Measurements from ENCODE around the gene NOS1AP. TPM values are rescaled to one million over a fixed set of nuclear protein-coding genes. Genes with fewer than 3 reads are reported as not detected.

NOS1AP gene
- total RNA-seq, 1 donor from 2014 or later: 0.79 TPM

DNA sequence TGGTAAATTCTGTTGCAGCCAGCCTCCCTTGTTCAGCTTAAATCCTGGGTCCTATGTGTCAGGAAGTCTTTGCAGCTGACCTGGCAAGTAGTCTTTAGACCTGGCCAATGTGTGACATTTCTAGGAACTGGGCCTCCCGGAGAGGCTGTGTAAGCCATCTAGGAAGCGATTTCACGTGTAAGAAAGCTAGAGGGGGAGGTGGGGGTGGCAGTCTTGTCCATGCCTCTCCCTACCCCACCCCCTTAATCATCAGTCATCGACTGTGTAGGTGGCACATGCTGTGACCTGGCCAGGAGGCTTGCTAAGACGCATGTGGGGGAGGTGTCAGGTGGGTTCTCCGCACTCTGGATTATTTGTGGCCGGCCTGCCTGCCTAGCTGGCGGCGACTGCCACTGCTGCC, 320.5 kb downstream of the NOS1AP start:
- Histone ChIP-seq H3K36me3 (ENCODE audit: control insufficient read depth, insufficient read depth, low read length) (peaks cover 1% of the 10 kb centered on the region), H3K27me3 (ENCODE audit: control insufficient read depth, insufficient read depth, low read length) (no peaks in the 10 kb centered on the region), H3K4me3 (ENCODE audit: low read depth, low read length) (no peak overlapping the region)
- DNase-seq (ENCODE audit: low read depth): no peak
- TF ChIP-seq CTCF (IDR thresholded peaks at IDR 0.05; ENCODE audit: insufficient read depth, low read length, poor library complexity, severe bottlenecking): no peak

DNA sequence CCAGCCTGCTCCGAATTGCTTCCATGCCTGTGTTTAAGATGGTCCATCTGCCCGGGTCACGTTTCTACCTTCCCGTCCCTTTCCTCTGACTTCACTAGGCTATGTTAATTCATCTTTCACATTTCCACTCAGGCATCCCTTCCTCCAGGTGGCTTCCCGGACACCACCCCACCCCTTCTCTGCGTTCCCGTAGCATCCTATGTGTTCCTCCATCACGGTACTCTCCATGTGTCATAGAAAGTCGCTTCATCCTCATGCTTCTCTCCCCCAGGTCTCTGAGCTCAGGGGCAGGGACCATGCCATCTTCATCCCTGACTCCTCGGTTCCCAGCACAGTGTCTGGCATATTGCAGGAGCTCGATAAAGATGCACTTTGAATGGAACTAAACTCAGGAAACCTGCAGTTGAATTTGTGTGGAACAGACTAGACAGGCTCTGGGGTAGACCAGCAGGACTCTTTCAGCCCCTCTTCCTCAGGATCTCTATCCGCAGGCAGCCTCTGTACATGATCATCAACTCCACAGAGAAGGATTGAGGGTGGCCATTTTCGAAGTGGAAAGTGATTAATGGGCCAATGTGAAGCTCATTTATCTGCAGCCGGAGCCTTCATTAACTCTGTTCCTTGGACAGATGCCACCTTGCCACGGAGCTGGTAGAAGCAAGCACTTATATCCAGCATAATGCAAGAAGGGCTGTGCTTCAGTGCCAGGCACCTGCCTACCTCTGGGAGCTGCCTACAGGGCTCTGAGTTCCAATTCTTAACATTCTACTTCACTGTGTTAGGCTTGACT, 321.1 kb downstream of the NOS1AP start:
- H3K4me3 ChIP-seq (ENCODE audit: low read depth, low read length): no peak overlapping the region
- no peaks in the 10 kb centered on the region for H3K27me3 ChIP-seq (ENCODE audit: control insufficient read depth, insufficient read depth, low read length)
- DNase-seq (ENCODE audit: low read depth): no peak
- TF ChIP-seq CTCF (IDR thresholded peaks at IDR 0.05; ENCODE audit: insufficient read depth, low read length, poor library complexity, severe bottlenecking): no peak
- peaks cover 1% of the 10 kb centered on the region for H3K36me3 ChIP-seq (ENCODE audit: control insufficient read depth, insufficient read depth, low read length)

DNA sequence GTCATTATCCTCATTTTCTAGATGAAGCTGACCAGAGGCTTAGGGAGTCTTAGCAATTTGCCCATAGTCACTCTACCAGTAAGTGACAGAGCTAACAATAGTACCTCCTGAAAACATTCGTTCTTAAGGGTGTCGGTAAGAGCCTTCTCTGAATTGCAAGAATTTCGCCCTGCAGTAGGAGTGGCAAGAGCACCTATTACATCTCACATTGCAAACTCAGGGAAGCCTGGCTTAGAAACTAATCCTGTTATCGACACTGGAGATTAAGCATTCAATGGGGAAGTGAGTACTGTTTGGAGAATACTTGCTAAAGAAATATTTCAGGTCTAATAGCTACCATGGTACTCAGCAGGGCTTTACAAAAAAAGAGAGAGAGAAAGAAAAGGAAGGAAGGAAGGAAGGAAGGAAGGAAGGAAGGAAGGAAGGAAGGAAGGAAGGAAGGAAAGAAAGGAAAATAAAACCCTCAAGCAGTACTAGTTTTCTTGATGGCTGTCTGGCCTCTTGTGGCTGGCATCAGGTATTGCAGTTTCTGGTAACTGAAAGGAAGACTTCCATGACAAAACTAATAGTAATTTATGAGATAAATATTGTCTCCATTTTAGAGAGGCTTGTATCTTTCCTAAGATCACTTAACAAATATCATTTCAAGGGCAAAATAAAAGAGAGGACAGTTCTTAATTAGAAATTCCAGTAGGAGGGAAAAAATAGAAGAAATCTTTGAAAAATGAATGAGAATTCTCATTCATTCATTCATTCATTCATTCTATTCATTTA, 322.5 kb downstream of the NOS1AP start:
- no peaks in the 10 kb centered on the region for H3K27me3 ChIP-seq (ENCODE audit: control insufficient read depth, insufficient read depth, low read length)
- TF ChIP-seq CTCF (IDR thresholded peaks at IDR 0.05; ENCODE audit: insufficient read depth, low read length, poor library complexity, severe bottlenecking): peak; percentile 89
- no peak for DNase-seq (ENCODE audit: low read depth)
- no peak overlapping the region for H3K4me3 ChIP-seq (ENCODE audit: low read depth, low read length)
- no peaks in the 10 kb centered on the region for H3K36me3 ChIP-seq (ENCODE audit: control insufficient read depth, insufficient read depth, low read length)

DNA sequence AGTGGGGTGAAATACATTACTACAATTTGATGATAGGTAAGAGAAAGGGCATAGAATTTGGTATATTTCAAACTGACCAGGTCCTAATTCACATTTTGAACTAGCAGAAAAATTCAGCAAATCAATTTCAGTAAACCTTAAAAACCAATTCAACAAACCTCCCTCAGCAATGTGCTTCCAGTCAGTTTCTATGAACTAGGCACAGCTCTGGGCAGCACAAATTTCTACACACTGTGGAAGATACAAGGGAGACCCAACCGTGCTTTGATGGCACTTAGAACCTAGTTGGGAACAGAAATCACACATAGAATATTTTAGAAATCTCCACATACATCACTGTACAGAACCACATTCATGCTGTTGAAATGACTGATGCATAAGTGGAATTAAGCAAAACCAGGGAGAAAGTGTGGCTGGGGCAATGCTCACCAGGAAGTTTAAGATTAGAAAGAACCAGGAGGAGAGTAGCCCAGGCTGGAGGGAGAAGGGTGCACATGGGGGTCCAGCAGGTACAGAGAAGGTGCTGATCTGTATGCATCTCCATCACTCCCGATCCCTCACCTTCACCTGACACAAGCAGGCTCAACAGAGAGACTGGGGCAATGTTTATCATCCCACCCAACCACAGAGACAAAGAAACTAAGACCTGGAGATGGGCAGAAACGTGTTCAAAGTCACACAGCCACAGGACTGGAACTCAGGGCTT, 326.9 kb downstream of the NOS1AP start:
- Histone ChIP-seq H3K27me3 (ENCODE audit: control insufficient read depth, insufficient read depth, low read length) (no peaks in the 10 kb centered on the region), H3K36me3 (ENCODE audit: control insufficient read depth, insufficient read depth, low read length) (no peaks in the 10 kb centered on the region), H3K4me3 (ENCODE audit: low read depth, low read length) (no peak overlapping the region)
- TF ChIP-seq CTCF (IDR thresholded peaks at IDR 0.05; ENCODE audit: insufficient read depth, low read length, poor library complexity, severe bottlenecking): no peak
- no peak for DNase-seq (ENCODE audit: low read depth)

GRCh38 chr1:162397039-162397448, 327.6 kb downstream of the NOS1AP start:
- Histone ChIP-seq H3K4me3 (ENCODE audit: low read depth, low read length) (no peak overlapping the region), H3K36me3 (ENCODE audit: control insufficient read depth, insufficient read depth, low read length) (no peaks in the 10 kb centered on the region), H3K27me3 (ENCODE audit: control insufficient read depth, insufficient read depth, low read length) (no peaks in the 10 kb centered on the region)
- DNase-seq (ENCODE audit: low read depth): no peak
- no peak for TF ChIP-seq CTCF (IDR thresholded peaks at IDR 0.05; ENCODE audit: insufficient read depth, low read length, poor library complexity, severe bottlenecking)

Measured in kidney epithelial cell (primary cell).